Glutamatergic neuron (in vitro differentiated cells): ENCODE measurements around the gene MSL2. TPM values are rescaled to one million over a fixed set of nuclear protein-coding genes. Genes with fewer than 3 reads are reported as not detected.
"Not testable (repeated sequence)": the region's sequence is repeated elsewhere in the genome, so short reads cannot be mapped to it uniquely, and the experiment has no call there.

ENCODE experiments used
- DNase-seq: peaks from one replicate; pipeline ENCODE4 v3.0.0; 2022
- H3K27ac Mint-ChIP-seq: one replicate; pipeline ENCODE4 v1.8.0; 2020; ENCODE audit warnings: mild to moderate bottlenecking, mixed read lengths, inconsistent platforms; ENCODE audit not compliant: unreplicated experiment
- H3K27me3 Mint-ChIP-seq: one replicate; pipeline ENCODE4 v1.8.0; 2020; ENCODE audit warnings: mild to moderate bottlenecking, moderate library complexity, mixed read lengths, inconsistent platforms; ENCODE audit not compliant: unreplicated experiment
- H3K36me3 Mint-ChIP-seq: one replicate; pipeline ENCODE4 v1.8.0; 2020; ENCODE audit warnings: mild to moderate bottlenecking, mixed read lengths, inconsistent platforms; ENCODE audit not compliant: unreplicated experiment
- H3K4me1 Mint-ChIP-seq: one replicate; pipeline ENCODE4 v1.8.0; 2020; ENCODE audit warnings: mild to moderate bottlenecking, low read depth, mixed read lengths, inconsistent platforms; ENCODE audit not compliant: unreplicated experiment
- H3K4me3 Mint-ChIP-seq: one replicate; pipeline ENCODE4 v1.8.0; 2020; ENCODE audit warnings: mild to moderate bottlenecking, mixed read lengths, inconsistent platforms; ENCODE audit not compliant: unreplicated experiment
- H3K9me3 Mint-ChIP-seq: one replicate; pipeline ENCODE4 v1.8.0; 2020; ENCODE audit warnings: mild to moderate bottlenecking, moderate library complexity, mixed read lengths, inconsistent platforms; ENCODE audit not compliant: unreplicated experiment
- total RNA-seq: library from RNA; stranded (reverse); fragmentation: NEBNext Ultra II Directional; extraction: Animal tissue kit (Norgen Biotek cat#: 25700); gene quantifications from one replicate; pipeline ENCODE4 v1.2.1, GENCODE V29; 2021; ENCODE audit not compliant: unreplicated experiment
- TF ChIP-seq, protein P1 (sequence below): fragments of 200-600 bp; sonication (generic); IDR thresholded peaks from one replicate; pipeline ENCODE4 v1.5.0; 2021; ENCODE audit not compliant: partially characterized antibody, unreplicated experiment

MSL2 gene
- total RNA-seq, 1 donor from 2014 or later: 32.8 TPM

GRCh38 chr3:136166507-136166906 lies 29.6 kb downstream of the MSL2 start:
- no peak overlapping the region for H3K27ac Mint-ChIP-seq
- H3K27me3 Mint-ChIP-seq: peaks cover 2% of the 10 kb centered on the region
- no peaks in the 10 kb centered on the region for H3K36me3 Mint-ChIP-seq
- TF ChIP-seq, protein P1, sequence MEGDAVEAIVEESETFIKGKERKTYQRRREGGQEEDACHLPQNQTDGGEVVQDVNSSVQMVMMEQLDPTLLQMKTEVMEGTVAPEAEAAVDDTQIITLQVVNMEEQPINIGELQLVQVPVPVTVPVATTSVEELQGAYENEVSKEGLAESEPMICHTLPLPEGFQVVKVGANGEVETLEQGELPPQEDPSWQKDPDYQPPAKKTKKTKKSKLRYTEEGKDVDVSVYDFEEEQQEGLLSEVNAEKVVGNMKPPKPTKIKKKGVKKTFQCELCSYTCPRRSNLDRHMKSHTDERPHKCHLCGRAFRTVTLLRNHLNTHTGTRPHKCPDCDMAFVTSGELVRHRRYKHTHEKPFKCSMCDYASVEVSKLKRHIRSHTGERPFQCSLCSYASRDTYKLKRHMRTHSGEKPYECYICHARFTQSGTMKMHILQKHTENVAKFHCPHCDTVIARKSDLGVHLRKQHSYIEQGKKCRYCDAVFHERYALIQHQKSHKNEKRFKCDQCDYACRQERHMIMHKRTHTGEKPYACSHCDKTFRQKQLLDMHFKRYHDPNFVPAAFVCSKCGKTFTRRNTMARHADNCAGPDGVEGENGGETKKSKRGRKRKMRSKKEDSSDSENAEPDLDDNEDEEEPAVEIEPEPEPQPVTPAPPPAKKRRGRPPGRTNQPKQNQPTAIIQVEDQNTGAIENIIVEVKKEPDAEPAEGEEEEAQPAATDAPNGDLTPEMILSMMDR: no peak
- no peak for DNase-seq
- H3K4me3 Mint-ChIP-seq: no peak overlapping the region
- H3K9me3 Mint-ChIP-seq: no peaks in the 10 kb centered on the region
- peaks cover 13% of the 10 kb centered on the region for H3K4me1 Mint-ChIP-seq

DNA sequence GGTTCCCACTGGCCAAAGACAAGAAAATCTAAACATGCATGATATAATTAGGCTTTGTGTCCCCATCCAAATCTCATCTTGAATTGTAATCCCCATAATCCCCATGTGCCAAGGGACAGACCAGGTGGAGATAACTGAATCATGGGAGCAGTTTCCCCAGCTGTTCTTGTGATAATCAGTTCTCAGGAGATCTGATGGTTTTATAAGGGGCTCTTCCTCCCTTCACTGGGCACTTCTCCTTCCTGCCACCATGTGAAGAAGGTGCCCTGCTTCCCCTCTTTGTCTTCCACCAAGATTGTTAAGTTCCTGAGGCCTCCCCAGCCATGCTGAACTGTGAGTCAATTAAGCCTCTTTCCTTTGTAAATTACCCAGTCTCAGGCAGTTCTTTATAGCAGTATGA lies 32.5 kb downstream of the MSL2 start:
- H3K9me3 Mint-ChIP-seq, H3K27me3 Mint-ChIP-seq, DNase-seq, H3K4me3 Mint-ChIP-seq, H3K36me3 Mint-ChIP-seq: not testable (repeated sequence)
- Mint-ChIP-seq H3K4me1 (peaks cover 11% of the 10 kb centered on the region), H3K27ac (peak overlapping the region; percentile 76)

DNA sequence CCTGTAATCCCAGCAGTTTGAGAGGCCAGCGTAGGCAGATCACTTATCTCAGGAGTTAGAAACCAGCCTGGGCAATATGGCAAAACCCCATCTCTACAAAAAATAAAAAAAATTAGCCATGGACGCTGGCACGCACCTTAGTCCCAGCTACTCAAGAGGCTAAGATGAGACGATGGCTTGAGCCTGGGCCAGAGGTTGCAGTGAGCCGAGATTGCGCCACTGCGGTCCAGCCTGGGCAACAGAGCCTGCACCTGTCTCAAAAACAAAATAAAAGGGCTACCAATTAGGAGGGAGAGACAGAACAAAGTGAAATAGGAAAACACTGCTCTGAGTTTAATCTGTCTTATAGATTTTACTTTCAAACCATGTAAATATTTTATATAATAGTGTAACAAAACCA lies 33.8 kb downstream of the MSL2 start:
- Mint-ChIP-seq H3K4me3 (no peak overlapping the region), H3K4me1 (peaks cover 11% of the 10 kb centered on the region), H3K9me3 (no peaks in the 10 kb centered on the region), H3K27ac (no peak overlapping the region), H3K36me3 (no peaks in the 10 kb centered on the region), H3K27me3 (peaks cover 4% of the 10 kb centered on the region)
- TF ChIP-seq, protein P1: no peak
- DNase-seq: no peak

DNA sequence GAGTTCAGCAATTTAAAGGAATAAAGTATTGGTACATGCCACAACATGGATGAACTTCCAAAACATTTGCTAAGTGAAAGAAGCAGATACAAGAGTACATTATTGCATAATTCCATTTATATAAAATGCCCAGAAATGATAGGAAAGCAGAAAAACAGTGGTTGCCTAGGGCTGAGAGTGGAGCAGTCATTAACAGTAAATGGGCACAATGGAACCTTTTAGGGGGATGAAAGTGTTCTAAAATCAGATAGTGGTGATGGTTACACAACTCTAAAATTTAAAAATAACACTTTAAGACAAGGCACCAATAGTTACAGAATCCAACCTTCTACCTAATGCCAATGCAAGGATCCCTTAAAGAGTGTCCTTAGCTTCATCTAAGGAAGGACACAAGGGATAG lies 34.6 kb downstream of the MSL2 start:
- Mint-ChIP-seq H3K27ac (no peak overlapping the region), H3K36me3 (no peaks in the 10 kb centered on the region), H3K4me1 (peaks cover 8% of the 10 kb centered on the region), H3K27me3 (peaks cover 4% of the 10 kb centered on the region), H3K4me3 (no peak overlapping the region), H3K9me3 (no peaks in the 10 kb centered on the region)
- TF ChIP-seq, protein P1: no peak
- no peak for DNase-seq

DNA sequence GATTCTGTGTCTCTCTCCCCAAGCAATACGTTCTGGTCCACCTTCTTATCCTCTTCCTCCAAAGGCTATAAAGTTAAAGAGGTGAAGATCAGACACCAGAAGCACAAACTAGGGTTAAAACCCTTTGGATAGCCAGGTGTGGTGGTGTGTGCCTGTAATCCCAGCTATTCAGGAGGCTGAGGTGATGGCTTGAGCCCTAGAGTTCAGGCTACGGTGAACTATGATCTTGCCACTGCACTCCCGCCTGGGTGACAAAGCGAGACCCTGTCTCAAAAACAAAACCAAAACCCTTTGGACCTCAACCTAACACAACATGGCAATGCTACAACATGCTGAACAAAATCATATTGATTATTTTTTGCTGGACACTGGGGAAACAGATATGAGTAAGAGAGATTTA lies 43.2 kb downstream of the MSL2 start:
- Mint-ChIP-seq H3K27ac (no peak overlapping the region), H3K36me3 (no peaks in the 10 kb centered on the region), H3K4me1 (peaks cover 6% of the 10 kb centered on the region), H3K9me3 (peaks cover 6% of the 10 kb centered on the region), H3K27me3 (no peaks in the 10 kb centered on the region), H3K4me3 (no peak overlapping the region)
- no peak for DNase-seq
- TF ChIP-seq, protein P1: no peak
